K562 (cell line): ENCODE measurements around the gene CDC23. TPM values are rescaled to one million over a fixed set of nuclear protein-coding genes. Genes with fewer than 3 reads are reported as not detected.

ENCODE experiments used
- ATF1 ChIP-seq, 2 experiments: fragments of 450-650 bp in 1 of 2; IDR thresholded peaks; 2 replicates each; pipeline ENCODE4 v1.6.1; 2016; ENCODE audit warnings: missing compliant biosample characterization in 1 of 2, missing genetic modification characterization in 1 of 2
- CTBP1 ChIP-seq: fragments of 450-650 bp; IDR thresholded peaks from 2 replicates; pipeline ENCODE4 v1.6.1; 2016; ENCODE audit warnings: borderline replicate concordance
- DIDO1 ChIP-seq: fragments of 450-650 bp; IDR thresholded peaks from 2 replicates; pipeline ENCODE4 v1.6.1; 2016; ENCODE audit warnings: low read depth, missing biosample characterization, missing genetic modification characterization
- E2F1 ChIP-seq: sonication (generic); formaldehyde crosslinking; IDR thresholded peaks from 2 replicates; pipeline ENCODE4 v1.8.1; 2023; ENCODE audit warnings: mild to moderate bottlenecking, missing genetic modification reagents, moderate library complexity
- FOXM1 ChIP-seq, 2 experiments: fragments of 450-650 bp in 1 of 2; sonication (generic) in 1 of 2; formaldehyde crosslinking in 1 of 2; IDR thresholded peaks; 2 replicates each; pipeline versions ENCODE4 v1.6.1 to v1.9.0; 2017 to 2022; ENCODE audit warnings: low read depth in 2 of 2, mild to moderate bottlenecking in 2 of 2, missing genetic modification reagents in 1 of 2, moderate library complexity in 1 of 2
- HIVEP1 ChIP-seq: fragments of 250-450 bp; sonication (Bioruptor Pico); IDR thresholded peaks from 2 replicates; pipeline ENCODE4 v1.4.0; 2020; ENCODE audit warnings: mild to moderate bottlenecking
- MCM3 ChIP-seq: fragments of 450-650 bp; IDR thresholded peaks from 2 replicates; pipeline ENCODE4 v1.6.1; 2016
- MECOM ChIP-seq: fragments of 250-450 bp; sonication (Bioruptor Pico); IDR thresholded peaks from 2 replicates; pipeline ENCODE4 v1.8.0; 2022; ENCODE audit warnings: inconsistent platforms
- NEUROD1 ChIP-seq: fragments of 150-350 bp; IDR thresholded peaks from 2 replicates; pipeline ENCODE4 v1.6.1; 2014; ENCODE audit warnings: borderline replicate concordance, low read length, low read depth; ENCODE audit not compliant: partially characterized antibody
- NRF1 ChIP-seq, 2 experiments: fragments of 450-650 bp; IDR thresholded peaks in 1 of 2; conservative IDR thresholded peaks in 1 of 2; 2 replicates each; pipeline ENCODE4 v1.6.1; 2014; ENCODE audit warnings: mild to moderate bottlenecking in 2 of 2
- PHF20 ChIP-seq: fragments of 450-650 bp; IDR thresholded peaks from 2 replicates; pipeline ENCODE4 v1.6.1; 2018; ENCODE audit not compliant: partially characterized antibody
- RB1 ChIP-seq: fragments of 450-650 bp; IDR thresholded peaks from 2 replicates; pipeline ENCODE4 v1.6.1; 2017; ENCODE audit warnings: low read depth, mild to moderate bottlenecking
- TRIM24 ChIP-seq, 2 experiments: fragments of 450-650 bp; IDR thresholded peaks; 2 replicates each; pipeline ENCODE4 v1.6.1; 2016
- USF2 ChIP-seq: sonication (generic); formaldehyde crosslinking; IDR thresholded peaks from 2 replicates; pipeline ENCODE4 v1.5.0; 2020; ENCODE audit warnings: missing genetic modification reagents
- ZKSCAN1 ChIP-seq: fragments of 150-350 bp; IDR thresholded peaks from 2 replicates; pipeline ENCODE4 v1.6.1; 2016; ENCODE audit warnings: low read depth, low read length
- ZNF212 ChIP-seq: fragments of 450-650 bp; formaldehyde crosslinking; IDR thresholded peaks from 2 replicates; pipeline ENCODE4 v1.4.0; 2020; ENCODE audit warnings: mild to moderate bottlenecking
- ZNF445 ChIP-seq: fragments of 250-450 bp; sonication (Bioruptor Pico); IDR thresholded peaks from 2 replicates; pipeline ENCODE4 v1.4.0; 2020; ENCODE audit warnings: low read depth, mild to moderate bottlenecking, moderate library complexity
- ZNF785 ChIP-seq: fragments of 250-450 bp; sonication (Bioruptor Pico); IDR thresholded peaks from 2 replicates; pipeline ENCODE4 v1.4.0; 2020; ENCODE audit warnings: mild to moderate bottlenecking
- polyA plus RNA-seq, 8 experiments: library from polyadenylated mRNA; depleted of rRNA in 4 of 8; stranded (reverse) in 5 of 8; unstranded in 3 of 8; fragments of >200 nt; fragmentation: Nextera tagmentation in 2 of 8; fragmentation: Illumina TruSeq in 1 of 8; extraction: Ambion mirVana in 2 of 8; extraction: Trizol in 1 of 8; gene quantifications; 2 replicates each; pipeline versions ENCODE4 v1.2.1 to v1.2.3, GENCODE V29; 2011 to 2014; ENCODE audit warnings: inconsistent platforms in 1 of 8, missing spikeins in 1 of 8
- total RNA-seq, 7 experiments: library from RNA; depleted of rRNA in 6 of 7; stranded (reverse); fragments of >200 nt in 6 of 7; fragmentation: Illumina TruSeq in 2 of 7; extraction: Trizol in 2 of 7; gene quantifications; 2 replicates each; pipeline versions ENCODE4 v1.2.1 to v1.2.3, GENCODE V29; 2011 to 2021; ENCODE audit warnings: low replicate concordance in 1 of 7
- TF ChIP-seq, protein P1 (sequence below): fragments of 250-450 bp; sonication (Bioruptor Pico); IDR thresholded peaks from 2 replicates; pipeline ENCODE4 v1.5.1; 2021; ENCODE audit warnings: mild to moderate bottlenecking
- TF ChIP-seq, protein P2 (sequence below): fragments of 450-650 bp; IDR thresholded peaks from 2 replicates; pipeline ENCODE4 v1.7.1; 2018; ENCODE audit warnings: mild to moderate bottlenecking, low read depth; ENCODE audit not compliant: partially characterized antibody

CDC23 gene
- total and polyA plus RNA-seq, 9 of the 15 experiments (the other 6 are each of a cell fraction or from before 2014, with no cell fraction given) = 34.5 to 157 (median 65.5) TPM

GRCh38 chr5:138213161-138214029 lies at the start of gene CDC23 (continued):
- TF ChIP-seq, protein P1, sequence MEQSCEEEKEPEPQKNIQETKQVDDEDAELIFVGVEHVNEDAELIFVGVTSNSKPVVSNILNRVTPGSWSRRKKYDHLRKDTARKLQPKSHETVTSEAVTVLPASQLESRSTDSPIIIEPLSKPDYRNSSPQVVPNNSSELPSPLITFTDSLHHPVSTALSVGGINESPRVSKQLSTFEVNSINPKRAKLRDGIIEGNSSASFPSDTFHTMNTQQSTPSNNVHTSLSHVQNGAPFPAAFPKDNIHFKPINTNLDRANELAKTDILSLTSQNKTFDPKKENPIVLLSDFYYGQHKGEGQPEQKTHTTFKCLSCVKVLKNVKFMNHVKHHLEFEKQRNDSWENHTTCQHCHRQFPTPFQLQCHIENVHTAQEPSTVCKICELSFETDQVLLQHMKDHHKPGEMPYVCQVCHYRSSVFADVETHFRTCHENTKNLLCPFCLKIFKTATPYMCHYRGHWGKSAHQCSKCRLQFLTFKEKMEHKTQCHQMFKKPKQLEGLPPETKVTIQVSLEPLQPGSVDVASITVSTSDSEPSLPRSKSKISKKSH (CRISPR knock-in tag) = no peak
- TF ChIP-seq RB1 = peak; percentile 72; the same call in 1 of the 2 replicates
- peak; percentile 86 for TF ChIP-seq E2F1 (CRISPR knock-in tag)
- TF ChIP-seq TRIM24 (IDR thresholded peaks at IDR 0.05) = peak; percentile 42 to 43; a peak in 3 of 4 replicates
- no peak for TF ChIP-seq ATF1 (CRISPR knock-in tag; IDR thresholded peaks at IDR 0.05)
- TF ChIP-seq ATF1 (tag; IDR thresholded peaks at IDR 0.05) = peak; percentile 97
- no peak for TF ChIP-seq ZKSCAN1
- peak; percentile 33 for TF ChIP-seq CTBP1
- TF ChIP-seq USF2 = no peak
- peak; percentile 35 to 45; a peak in 3 of 4 replicates for TF ChIP-seq NRF1 (conservative IDR thresholded peaks at IDR 0.05 in 1 of 2, IDR thresholded peaks at IDR 0.05 in 1 of 2)
- TF ChIP-seq HIVEP1 (CRISPR knock-in tag) = no peak
- no peak for TF ChIP-seq MCM3
- no peak for TF ChIP-seq ZNF212 (CRISPR knock-in tag)
- peak; percentile 83 for TF ChIP-seq NEUROD1
- TF ChIP-seq PHF20 = peak; percentile 96
- TF ChIP-seq ZNF445 (CRISPR knock-in tag) = 0 out of 2 replicates have a peak, but pooled peaks have one; percentile 45
- TF ChIP-seq ZNF785 (CRISPR knock-in tag) = no peak
- peak; percentile 57; the same call in 1 of the 2 replicates for TF ChIP-seq FOXM1 (IDR thresholded peaks at IDR 0.05; ENCODE audit: low read depth)
- TF ChIP-seq FOXM1 (CRISPR knock-in tag; IDR thresholded peaks at IDR 0.05; ENCODE audit: low read depth) = no peak
- no peak for TF ChIP-seq MECOM
- TF ChIP-seq, protein P2, sequence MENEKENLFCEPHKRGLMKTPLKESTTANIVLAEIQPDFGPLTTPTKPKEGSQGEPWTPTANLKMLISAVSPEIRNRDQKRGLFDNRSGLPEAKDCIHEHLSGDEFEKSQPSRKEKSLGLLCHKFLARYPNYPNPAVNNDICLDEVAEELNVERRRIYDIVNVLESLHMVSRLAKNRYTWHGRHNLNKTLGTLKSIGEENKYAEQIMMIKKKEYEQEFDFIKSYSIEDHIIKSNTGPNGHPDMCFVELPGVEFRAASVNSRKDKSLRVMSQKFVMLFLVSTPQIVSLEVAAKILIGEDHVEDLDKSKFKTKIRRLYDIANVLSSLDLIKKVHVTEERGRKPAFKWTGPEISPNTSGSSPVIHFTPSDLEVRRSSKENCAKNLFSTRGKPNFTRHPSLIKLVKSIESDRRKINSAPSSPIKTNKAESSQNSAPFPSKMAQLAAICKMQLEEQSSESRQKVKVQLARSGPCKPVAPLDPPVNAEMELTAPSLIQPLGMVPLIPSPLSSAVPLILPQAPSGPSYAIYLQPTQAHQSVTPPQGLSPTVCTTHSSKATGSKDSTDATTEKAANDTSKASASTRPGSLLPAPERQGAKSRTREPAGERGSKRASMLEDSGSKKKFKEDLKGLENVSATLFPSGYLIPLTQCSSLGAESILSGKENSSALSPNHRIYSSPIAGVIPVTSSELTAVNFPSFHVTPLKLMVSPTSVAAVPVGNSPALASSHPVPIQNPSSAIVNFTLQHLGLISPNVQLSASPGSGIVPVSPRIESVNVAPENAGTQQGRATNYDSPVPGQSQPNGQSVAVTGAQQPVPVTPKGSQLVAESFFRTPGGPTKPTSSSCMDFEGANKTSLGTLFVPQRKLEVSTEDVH = peak; percentile 99
- TF ChIP-seq DIDO1 (tag) = 0 out of 2 replicates have a peak, but pooled peaks have one; percentile 34
